ENCODE results near the gene LDLRAD3. TPM values are rescaled to one million over a fixed set of nuclear protein-coding genes. Genes with fewer than 3 reads are reported as not detected.

Gene LDLRAD3
- polyA plus RNA-seq, 1 of the 3 experiments (the other 2 are of a cell fraction): 10.6 TPM

- TF ChIP-seq MAX (IDR thresholded peaks at IDR 0.05; ENCODE audit: low read depth) (peak; percentile 97), EP300 (IDR thresholded peaks at IDR 0.05; ENCODE audit: borderline replicate concordance in 1 of 2, low read depth in 1 of 2, low read length in 1 of 2) (peak in 1 of 2 experiments; percentile 15; a peak in 1 of 4 replicates), POLR2AphosphoS5 (IDR thresholded peaks at IDR 0.05; ENCODE audit: low read depth, low read length) (no peak), SMC3 (IDR thresholded peaks at IDR 0.05; ENCODE audit: low read depth, low read length) (no peak), CHD2 (IDR thresholded peaks at IDR 0.05; ENCODE audit: low read length, partially characterized antibody) (no peak), REST (IDR thresholded peaks at IDR 0.05; ENCODE audit: low read depth, low read length) (no peak), TCF12 (IDR thresholded peaks at IDR 0.05) (peak; percentile 49; the same call in 1 of the 2 replicates), RAD21 (IDR thresholded peaks at IDR 0.05; ENCODE audit: low read length) (no peak), RCOR1 (IDR thresholded peaks at IDR 0.05; ENCODE audit: low read length) (no peak), SIN3A (IDR thresholded peaks at IDR 0.05; ENCODE audit: borderline replicate concordance, low read depth, low read length) (peak; percentile 90; the same call in 1 of the 2 replicates), GABPA (IDR thresholded peaks at IDR 0.05; ENCODE audit: low read depth) (no peak), EZH2phosphoT487 (IDR thresholded peaks at IDR 0.05; ENCODE audit: borderline replicate concordance, low read depth) (no peak), TEAD4 (IDR thresholded peaks at IDR 0.05; ENCODE audit: borderline replicate concordance, insufficient read depth) (no peak), MEF2A (IDR thresholded peaks at IDR 0.05; ENCODE audit: borderline replicate concordance, low read depth) (no peak), FOSL2 (IDR thresholded peaks at IDR 0.05; ENCODE audit: borderline replicate concordance, low read depth) (no peak), NRF1 (IDR thresholded peaks at IDR 0.05; ENCODE audit: low read depth, low read length) (no peak), MXI1 (IDR thresholded peaks at IDR 0.05; ENCODE audit: low read depth, low read length) (peak; percentile 79)
- TF ChIP-seq, protein P1, sequence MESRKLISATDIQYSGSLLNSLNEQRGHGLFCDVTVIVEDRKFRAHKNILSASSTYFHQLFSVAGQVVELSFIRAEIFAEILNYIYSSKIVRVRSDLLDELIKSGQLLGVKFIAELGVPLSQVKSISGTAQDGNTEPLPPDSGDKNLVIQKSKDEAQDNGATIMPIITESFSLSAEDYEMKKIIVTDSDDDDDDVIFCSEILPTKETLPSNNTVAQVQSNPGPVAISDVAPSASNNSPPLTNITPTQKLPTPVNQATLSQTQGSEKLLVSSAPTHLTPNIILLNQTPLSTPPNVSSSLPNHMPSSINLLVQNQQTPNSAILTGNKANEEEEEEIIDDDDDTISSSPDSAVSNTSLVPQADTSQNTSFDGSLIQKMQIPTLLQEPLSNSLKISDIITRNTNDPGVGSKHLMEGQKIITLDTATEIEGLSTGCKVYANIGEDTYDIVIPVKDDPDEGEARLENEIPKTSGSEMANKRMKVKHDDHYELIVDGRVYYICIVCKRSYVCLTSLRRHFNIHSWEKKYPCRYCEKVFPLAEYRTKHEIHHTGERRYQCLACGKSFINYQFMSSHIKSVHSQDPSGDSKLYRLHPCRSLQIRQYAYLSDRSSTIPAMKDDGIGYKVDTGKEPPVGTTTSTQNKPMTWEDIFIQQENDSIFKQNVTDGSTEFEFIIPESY (IDR thresholded peaks at IDR 0.05; ENCODE audit: borderline replicate concordance, low read depth): no peak
- TF ChIP-seq, protein P2, sequence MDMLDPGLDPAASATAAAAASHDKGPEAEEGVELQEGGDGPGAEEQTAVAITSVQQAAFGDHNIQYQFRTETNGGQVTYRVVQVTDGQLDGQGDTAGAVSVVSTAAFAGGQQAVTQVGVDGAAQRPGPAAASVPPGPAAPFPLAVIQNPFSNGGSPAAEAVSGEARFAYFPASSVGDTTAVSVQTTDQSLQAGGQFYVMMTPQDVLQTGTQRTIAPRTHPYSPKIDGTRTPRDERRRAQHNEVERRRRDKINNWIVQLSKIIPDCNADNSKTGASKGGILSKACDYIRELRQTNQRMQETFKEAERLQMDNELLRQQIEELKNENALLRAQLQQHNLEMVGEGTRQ (IDR thresholded peaks at IDR 0.05; ENCODE audit: borderline replicate concordance, low read depth, low read length): no peak
These were observed 93.2 kb downstream of the LDLRAD3 start (continued) for GRCh38 chr11:36037031-36037430.

Data from SK-N-SH (cell line).